D721Med (cell line): Measurements from ENCODE around the gene LRP1B.

Source experiments
- DNase-seq: peaks from one replicate; pipeline ENCODE4 v3.0.0; 2011; ENCODE audit warnings: low spot score; ENCODE audit not compliant: insufficient read length
- FAIRE-seq: peaks from 2 replicates; lab custom pipeline; 2011; peaks lifted over from hg19 to GRCh38; lab: Jason Lieb, UNC
- TF ChIP-seq, protein P1 (sequence below): IDR thresholded peaks from 2 replicates; pipeline ENCODE4 v1.5.1; 2012; ENCODE audit warnings: mild to moderate bottlenecking, control low read depth; ENCODE audit not compliant: insufficient read depth; ENCODE audit errors: missing control alignments

LRP1B gene

DNA sequence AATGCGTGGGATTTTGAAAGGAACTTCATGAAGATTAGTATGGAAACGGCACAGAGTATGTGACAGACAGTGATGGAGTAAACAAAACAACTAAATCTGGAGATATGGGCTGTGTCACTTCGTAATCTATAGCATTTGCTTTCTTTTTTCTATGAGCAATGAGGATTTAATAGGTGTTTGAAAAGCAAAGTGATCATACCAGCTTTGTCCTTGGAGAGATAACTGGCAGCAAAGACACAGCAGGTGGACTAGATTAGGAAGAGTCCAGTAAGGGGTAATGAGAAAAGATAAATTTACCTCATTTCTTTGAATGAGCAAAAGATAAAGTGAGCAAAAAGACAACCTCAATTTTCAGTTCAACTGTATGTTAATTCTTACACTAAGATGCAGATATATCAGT lies 199.0 kb downstream of the LRP1B start:
- DNase-seq: no peak
- TF ChIP-seq, protein P1, sequence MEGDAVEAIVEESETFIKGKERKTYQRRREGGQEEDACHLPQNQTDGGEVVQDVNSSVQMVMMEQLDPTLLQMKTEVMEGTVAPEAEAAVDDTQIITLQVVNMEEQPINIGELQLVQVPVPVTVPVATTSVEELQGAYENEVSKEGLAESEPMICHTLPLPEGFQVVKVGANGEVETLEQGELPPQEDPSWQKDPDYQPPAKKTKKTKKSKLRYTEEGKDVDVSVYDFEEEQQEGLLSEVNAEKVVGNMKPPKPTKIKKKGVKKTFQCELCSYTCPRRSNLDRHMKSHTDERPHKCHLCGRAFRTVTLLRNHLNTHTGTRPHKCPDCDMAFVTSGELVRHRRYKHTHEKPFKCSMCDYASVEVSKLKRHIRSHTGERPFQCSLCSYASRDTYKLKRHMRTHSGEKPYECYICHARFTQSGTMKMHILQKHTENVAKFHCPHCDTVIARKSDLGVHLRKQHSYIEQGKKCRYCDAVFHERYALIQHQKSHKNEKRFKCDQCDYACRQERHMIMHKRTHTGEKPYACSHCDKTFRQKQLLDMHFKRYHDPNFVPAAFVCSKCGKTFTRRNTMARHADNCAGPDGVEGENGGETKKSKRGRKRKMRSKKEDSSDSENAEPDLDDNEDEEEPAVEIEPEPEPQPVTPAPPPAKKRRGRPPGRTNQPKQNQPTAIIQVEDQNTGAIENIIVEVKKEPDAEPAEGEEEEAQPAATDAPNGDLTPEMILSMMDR: no peak
- FAIRE-seq: no peak

DNA sequence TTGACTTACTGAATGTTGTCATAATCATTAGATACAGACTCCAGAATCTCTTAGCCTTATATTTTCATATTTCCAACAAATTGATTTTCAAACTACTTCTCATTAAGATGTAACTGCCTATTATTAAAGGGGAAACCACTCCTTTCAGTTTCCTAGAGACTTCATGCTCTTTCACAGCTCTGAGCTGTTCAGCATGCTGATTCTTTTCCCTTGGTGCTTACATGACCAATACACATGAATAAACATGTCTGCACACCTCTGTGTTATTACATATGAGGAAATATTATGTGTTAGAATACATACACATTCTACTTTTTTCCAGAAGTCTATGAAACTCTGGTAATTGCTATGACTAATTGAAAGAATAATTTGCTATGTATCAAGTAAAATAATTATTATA lies 200.0 kb downstream of the LRP1B start:
- no peak for DNase-seq
- FAIRE-seq: no peak
- TF ChIP-seq, protein P1: no peak

DNA sequence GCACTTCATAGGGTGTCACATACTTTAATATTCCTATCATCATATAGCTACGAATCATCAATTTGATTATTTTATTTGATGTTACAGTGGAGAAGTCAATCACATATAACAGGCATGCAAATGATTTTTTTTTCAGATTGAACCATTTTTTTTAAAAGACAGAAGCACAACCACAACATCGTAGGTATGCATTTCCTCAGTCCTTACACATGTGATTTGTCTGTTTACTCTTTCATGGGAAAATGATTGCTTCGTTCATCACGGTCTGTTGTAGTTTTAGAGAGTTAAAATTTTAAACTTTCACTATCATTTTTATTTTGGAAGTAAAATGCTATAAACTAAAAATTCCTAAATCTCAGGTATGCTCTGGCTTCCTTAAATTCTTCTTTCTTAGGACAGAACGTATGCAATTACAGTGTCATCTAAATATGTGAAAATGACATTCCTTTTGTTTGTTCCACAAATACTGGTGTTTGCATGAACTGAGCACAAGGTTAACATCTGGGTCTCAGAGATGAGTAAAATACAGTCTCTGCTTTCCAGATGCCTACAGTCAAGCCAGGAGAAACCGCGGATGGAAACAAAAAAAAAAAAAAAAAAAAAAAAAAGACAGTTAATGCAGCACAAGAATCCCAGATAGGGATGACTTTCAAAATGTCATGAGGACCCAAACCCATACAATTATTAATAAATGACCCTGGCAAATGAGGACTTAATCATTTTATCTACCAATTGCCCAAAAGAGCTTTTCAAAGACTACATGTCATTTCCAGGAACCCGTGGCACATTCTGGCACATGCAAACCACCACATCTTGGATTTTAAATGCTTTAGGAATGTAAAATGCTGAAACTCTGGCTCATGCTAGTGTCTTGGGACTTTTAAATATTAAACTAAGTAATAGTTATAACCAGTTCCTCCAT lies 201.2 kb downstream of the LRP1B start:
- DNase-seq (no peak), FAIRE-seq (no peak)
- TF ChIP-seq, protein P1: no peak

DNA sequence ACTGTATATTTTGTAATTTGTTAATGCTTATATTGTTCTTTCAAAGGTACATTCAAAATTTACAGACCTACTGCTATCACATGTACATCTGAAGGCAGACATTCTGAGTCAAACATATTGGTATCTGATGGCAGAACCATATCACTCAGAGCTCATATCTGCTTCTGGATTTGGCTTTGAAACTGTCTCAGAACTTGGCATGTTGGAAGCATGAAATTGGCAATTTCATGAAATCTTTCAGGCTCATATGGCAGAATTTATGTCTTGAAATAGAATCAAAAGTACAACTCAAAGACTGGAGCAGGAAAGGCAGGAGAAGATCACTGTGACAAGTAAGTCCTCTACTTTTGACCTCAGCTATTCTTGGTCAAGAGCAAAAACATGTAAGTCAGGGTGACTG lies 202.3 kb downstream of the LRP1B start:
- TF ChIP-seq, protein P1: no peak
- DNase-seq: no peak
- no peak for FAIRE-seq

DNA sequence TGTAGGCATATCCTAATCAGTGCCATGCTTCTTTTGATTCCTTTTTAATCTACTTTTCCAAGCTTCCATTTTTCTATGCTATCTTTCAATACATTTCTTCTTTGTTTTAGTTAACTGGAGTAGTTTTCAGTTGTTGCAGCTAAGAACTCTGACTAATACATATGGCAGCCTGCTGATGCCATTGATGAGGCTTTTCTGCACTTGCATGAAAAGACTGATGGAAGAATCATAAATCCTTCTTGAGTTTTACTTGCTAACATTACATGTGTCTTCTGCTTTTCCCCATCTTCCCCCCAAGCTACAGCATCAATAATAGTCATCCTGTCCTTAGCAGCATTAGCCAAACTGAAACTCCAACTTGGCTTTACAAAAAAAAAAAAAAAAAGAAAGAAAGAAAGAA lies 203.3 kb downstream of the LRP1B start:
- TF ChIP-seq, protein P1: no peak
- no peak for DNase-seq
- FAIRE-seq: no peak

DNA sequence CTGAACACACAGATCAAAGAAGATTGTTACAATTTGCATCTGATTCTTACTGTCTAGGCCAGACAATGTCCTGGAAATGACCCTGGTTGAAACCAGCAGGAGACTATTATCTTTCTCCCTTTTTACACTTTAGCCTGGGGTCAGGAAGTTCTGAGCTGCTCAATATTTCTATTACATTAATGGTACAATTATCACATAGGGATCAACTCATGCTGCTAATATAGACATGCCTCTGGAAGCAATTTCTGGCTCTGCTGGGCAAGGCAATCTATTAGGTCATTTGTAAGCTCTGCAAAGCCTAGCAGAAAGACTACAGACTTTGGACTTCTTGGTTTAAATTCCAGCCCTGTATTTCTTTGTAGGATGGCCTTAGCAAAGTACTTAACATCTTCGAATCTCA lies 205.3 kb downstream of the LRP1B start:
- TF ChIP-seq, protein P1: no peak
- FAIRE-seq: no peak
- no peak for DNase-seq

DNA sequence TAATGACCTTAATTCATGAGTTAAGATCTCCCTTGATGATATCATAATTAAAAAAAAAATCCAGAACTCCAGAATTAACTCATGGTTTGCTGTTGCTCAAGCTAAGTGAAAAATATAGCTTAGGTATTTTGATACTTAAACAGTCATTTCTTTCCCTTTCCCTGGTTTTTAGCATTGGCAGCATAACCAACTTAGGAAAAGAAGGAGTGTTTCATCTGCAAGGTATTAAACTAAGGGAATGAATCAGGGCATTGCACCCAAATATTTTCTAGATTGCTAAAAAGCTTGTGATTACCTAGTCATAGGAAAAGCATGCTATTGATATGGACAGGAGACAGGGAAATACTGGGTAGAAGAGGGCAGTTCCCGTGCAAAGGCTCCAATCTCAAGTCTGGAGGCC lies 207.2 kb downstream of the LRP1B start:
- FAIRE-seq (no peak), DNase-seq (no peak)
- TF ChIP-seq, protein P1: no peak
